Hypothalamus (tissue), 51 donors: Measurements from ENCODE around the gene CREB5.

ENCODE experiments used
- DNase-seq, 51 donors: peaks; one replicate each; lab custom pipeline; 2025; lab: John Stamatoyannopoulos, UW

Gene CREB5

GRCh38 chr7:28627263-28627653 lies 214.9 kb downstream of the CREB5 start:
- DNase-seq = no peak

DNA sequence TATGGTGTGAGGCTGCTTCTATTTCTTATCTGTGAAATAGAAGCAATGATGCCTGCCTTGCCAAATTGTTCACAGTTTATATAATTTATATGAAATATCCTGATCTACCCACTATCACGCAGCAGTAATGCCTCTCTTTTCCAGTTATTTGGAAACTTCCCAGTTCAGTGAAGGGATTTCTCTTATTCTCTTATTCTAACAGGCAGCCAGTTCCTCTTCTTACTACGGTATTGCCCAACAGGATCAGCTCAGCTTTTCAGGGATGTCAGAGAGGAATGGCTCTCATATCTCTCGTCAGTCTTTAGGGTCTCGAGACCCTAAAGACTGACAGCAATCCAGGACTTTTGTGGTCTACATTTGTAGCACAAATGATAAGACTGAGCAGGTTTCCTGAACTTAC lies 215.6 kb downstream of the CREB5 start:
- no peak for DNase-seq

DNA sequence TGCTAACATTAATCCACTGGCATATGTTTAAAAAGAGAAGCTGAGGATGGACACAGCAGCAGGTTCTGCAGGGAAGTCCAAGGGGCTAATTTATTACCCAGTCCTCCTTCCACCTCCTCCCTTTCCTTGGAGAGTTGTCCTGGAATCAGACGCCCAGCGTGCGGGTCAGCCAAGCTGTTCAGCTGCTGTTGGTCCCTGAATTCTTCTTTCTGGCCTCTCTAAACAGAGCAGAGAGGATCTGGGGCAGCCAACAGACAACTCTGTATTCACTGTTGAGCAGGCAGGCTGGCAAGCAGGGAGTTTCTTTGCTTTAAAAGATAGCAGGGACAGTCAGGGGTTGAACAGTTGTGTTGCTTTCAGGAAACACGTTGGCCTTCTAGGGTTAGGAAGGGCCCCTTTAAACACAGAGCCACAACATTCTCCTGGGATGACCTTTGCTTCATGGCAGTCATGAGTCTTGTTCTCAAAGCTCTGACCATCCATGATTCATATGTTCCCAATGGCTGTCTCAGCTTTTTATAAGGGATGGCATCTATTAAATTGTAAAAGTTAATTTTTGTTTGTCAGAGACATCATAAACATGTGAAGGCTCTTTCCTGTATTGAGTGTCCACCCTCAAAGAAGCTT lies 217.0 kb downstream of the CREB5 start:
- peak in 13 of 51 donors; percentile 6 to 42 (median 18) for DNase-seq

DNA sequence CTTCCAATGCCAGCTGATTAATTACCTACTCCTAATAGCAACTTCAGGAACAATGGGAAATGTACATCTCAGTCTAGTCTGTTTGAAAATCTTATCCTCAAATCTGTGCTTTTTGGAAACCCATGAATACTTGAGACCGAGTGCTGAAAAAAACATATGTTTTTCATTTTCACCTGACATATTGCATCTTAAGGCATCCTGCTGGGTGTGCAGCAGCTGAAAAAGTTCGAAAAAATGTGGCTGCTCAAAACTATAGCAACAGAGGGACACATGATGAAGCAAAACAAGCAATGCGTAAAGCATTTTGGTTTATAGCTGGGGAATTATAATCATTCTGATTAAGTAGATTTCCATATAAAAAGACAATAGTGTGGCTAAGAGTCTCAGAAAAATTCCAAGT lies 218.0 kb downstream of the CREB5 start:
- no peak for DNase-seq

DNA sequence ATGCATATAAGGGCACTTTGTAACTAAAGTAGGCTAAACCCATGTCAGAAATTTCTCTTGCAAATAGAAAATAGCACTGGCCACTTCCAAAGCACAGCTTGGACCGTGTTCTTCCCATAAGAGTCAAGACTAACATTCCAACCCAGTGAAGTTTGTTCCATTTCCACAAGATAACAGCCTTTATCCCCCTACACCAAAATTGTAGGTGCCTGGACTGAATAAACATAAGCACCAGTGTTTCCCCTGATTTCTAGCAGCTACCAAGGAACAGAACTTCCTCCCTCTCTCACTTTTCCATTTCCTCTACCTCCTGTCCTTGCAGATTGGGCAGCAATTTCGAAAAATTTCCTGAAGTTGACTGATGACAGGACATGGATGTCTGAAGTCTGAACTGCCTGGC lies 219.7 kb downstream of the CREB5 start:
- DNase-seq = no peak

GRCh38 chr7:28638914-28639313 lies 226.6 kb downstream of the CREB5 start:
- no peak for DNase-seq

GRCh38 chr7:28640001-28640400 lies 227.7 kb downstream of the CREB5 start:
- no peak for DNase-seq

GRCh38 chr7:28641752-28642545 lies 229.6 kb downstream of the CREB5 start:
- DNase-seq = no peak

DNA sequence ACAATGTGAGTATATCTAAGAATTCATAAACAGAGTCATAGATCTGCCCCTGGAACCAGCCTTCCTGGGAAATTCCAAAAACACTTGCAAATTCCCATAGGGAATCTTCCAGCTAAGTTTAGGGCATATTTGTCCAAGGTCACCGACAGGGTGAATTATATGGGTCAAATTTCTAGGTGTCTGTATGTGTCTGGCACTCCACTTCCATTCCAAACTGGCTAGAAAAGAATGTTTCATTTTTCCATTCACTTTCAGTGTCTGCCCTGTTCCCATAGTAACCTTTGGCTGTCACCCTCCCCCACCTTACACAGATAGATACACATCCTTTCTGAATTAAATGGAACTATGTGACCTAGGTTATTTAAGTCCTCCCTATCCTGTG lies 230.9 kb downstream of the CREB5 start:
- no peak for DNase-seq

GRCh38 chr7:28643584-28644340 lies 231.4 kb downstream of the CREB5 start:
- DNase-seq = no peak

- no peak for DNase-seq
These were observed 233.5 kb downstream of the CREB5 start for GRCh38 chr7:28645866-28646265.

DNA sequence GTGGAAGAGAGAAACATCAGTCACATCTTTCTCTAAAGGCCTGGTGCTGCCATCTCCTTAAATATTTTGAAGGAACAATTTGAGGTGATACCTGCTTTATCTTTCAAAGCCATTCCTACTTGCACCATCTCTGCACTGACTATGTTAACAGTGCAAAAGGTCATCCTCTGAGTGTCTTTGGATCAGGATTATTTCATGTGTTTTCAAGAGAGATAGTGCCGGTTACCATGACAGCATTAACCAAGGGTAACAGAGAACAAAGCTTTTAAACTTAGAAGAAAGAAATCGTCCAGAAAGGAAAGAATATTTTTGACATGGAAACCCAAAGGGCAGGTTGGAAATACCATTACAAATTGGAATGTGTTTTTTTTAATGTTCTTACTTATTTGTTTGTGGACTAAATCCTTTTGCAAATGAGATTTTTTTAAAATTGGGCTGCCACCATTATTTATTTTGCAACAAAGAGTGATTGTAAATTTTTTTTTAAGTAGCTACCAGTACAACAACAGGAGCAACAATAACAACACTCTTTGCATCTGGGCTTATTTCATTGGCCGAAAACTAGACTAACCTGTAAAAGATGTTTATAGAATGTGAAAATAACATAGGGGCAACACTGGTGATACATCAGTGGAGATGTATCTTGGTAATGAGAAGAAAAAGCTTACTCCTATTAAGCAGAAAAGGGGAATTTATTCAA lies 234.2 kb downstream of the CREB5 start:
- DNase-seq = no peak

- DNase-seq = peak in 22 of 51 donors; percentile 6 to 67 (median 35)
These were observed 234.7 kb downstream of the CREB5 start for GRCh38 chr7:28647076-28647421.

- no peak for DNase-seq
These were observed 236.9 kb downstream of the CREB5 start for GRCh38 chr7:28649189-28649588.

DNA sequence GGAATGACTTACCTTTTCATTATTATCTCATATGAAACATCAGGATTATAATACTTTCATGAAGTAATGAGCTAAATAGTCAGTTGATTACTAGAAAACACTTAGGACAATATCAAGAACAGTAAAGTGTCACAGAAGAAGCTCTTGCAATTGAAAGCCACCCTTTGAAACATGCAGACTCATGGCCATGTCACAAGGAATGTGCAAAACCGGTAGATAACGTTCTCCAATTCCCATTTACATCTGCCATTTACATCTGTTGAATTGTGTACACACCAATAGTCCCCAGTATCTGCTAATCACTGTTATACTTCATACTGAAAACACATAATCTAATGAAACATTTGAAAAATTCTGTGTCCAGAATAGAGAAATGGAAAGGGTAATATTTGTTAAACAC lies 237.5 kb downstream of the CREB5 start:
- no peak for DNase-seq

DNA sequence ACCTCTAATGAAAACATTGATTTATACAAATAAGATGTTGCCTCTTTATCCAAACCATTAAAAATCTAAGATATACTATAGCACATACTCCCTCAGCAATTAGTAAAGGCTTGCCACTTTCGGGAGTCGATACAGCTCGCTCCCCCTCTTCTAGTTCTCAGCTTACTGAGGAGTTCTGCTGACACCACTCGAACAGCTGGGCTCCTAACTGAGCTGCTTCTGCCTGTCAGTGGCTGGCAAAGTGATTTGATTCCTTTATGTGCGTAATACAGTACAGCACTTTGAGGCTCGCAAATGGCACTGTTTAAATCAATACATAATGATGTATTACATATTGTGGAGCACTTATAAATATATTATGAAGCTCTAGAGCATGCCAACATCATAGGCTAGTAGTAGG lies 241.8 kb downstream of the CREB5 start:
- DNase-seq = peak in 6 of 51 donors; percentile 3 to 12 (median 9)

GRCh38 chr7:28656529-28656928 lies 244.2 kb downstream of the CREB5 start:
- no peak for DNase-seq

GRCh38 chr7:28658381-28658780 lies 246.1 kb downstream of the CREB5 start:
- DNase-seq = peak in 4 of 51 donors; percentile 12 to 25 (median 16)

DNA sequence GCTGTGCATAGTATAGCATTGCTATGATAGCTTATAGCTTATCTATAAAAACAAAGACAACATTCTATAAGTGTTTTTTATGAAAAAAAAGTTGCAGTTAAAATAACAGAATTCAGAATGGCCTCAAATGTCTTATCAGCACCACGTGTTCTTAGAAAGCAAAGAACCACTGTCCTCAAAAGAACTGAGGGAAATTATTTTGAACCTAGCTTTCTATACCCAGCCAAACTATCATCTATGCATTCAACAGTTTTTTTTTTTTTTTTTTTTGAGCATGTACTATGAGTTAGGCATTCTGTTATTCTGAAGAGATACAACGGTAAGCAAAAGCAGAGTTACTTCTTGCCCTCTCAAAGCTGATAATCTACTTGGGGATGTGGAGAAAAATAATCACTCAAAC lies 247.8 kb downstream of the CREB5 start:
- no peak for DNase-seq

DNA sequence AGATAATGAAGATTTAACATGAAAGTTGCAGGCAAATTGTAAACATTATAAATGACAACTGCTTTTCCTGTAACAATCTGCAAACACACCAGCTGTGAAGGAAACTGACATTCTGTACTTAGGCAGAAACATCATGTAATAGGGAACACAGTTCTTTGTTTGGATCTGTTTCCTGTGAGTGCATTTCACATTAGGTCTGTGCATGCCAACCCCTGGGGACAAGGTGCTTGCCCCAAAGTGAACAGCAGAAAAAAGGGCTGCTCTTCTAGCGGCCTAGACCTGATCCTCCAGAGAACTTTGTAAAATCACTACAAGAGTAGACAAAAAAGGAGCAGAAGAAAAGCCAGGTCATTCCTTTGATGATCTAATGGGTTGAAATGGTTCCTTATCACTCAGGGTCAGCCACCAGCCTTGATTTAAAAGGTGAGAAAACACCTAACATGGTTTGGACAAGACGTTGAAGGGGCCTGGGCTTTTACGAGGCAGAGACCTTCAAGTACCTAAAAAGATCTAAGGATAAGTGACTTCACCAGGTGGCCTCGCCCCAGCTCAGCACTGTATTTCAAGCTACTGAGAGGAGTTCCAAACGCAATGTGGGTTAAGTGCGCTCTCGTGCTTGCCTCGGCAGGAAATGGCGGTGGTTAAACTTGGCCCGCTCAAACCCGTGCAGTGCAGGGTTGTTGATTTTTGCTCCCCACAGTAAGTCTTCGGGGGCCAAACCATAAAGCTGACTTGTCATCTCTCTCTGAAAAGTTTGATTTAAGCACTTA lies 249.7 kb downstream of the CREB5 start:
- DNase-seq = no peak
